Measurements from ENCODE around the gene RMND5B. TPM values are rescaled to one million over a fixed set of nuclear protein-coding genes. Genes with fewer than 3 reads are reported as not detected.
"Not testable (repeated sequence)": the region's sequence is repeated elsewhere in the genome, so short reads cannot be mapped to it uniquely, and the experiment has no call there.

RMND5B gene
- total RNA-seq, 1 experiment from 2014 or later, result 39.6 TPM

- DNase-seq (ENCODE audit: low spot score), result no peak
Measured at GRCh38 chr5:178170455-178170854, 39.6 kb downstream of the RMND5B start.

GRCh38 chr5:178174456-178174855, 43.6 kb downstream of the RMND5B start:
- DNase-seq (ENCODE audit: low spot score), result no peak

- no peak for DNase-seq (ENCODE audit: low spot score)
Measured at GRCh38 chr5:178176791-178177190, 46.0 kb downstream of the RMND5B start.

GRCh38 chr5:178177569-178177968, 46.8 kb downstream of the RMND5B start:
- no peak for DNase-seq (ENCODE audit: low spot score)

- DNase-seq (ENCODE audit: low spot score), result no peak
Measured at GRCh38 chr5:178180141-178180863, 49.5 kb downstream of the RMND5B start.

GRCh38 chr5:178182158-178182876, 51.5 kb downstream of the RMND5B start:
- DNase-seq (ENCODE audit: low spot score), result no peak

GRCh38 chr5:178186427-178186826, 55.6 kb downstream of the RMND5B start:
- no peak for DNase-seq (ENCODE audit: low spot score)

GRCh38 chr5:178187014-178187413, 56.2 kb downstream of the RMND5B start, which contains the start of gene GMCL2:
TSS of gene GMCL2 (minus strand) at chr5:178187371. CDS start at chr5:178187299, 72 bp downstream.
- no peak for DNase-seq (ENCODE audit: low spot score)

GRCh38 chr5:178189433-178189832, 58.6 kb downstream of the RMND5B start:
- no peak for DNase-seq (ENCODE audit: low spot score)

- DNase-seq (ENCODE audit: low spot score), result no peak
Measured at GRCh38 chr5:178191661-178192060, 60.8 kb downstream of the RMND5B start.

- no peak for DNase-seq (ENCODE audit: low spot score)
Measured at GRCh38 chr5:178192244-178192643, 61.4 kb downstream of the RMND5B start.

GRCh38 chr5:178192787-178193186, 62.0 kb downstream of the RMND5B start:
- DNase-seq (ENCODE audit: low spot score), result no peak

GRCh38 chr5:178193251-178193809, 62.5 kb downstream of the RMND5B start:
- DNase-seq (ENCODE audit: low spot score), result no peak

- DNase-seq (ENCODE audit: low spot score), result no peak
Measured at GRCh38 chr5:178194026-178194425, 63.2 kb downstream of the RMND5B start.

GRCh38 chr5:178196281-178196812, 65.5 kb downstream of the RMND5B start:
- DNase-seq (ENCODE audit: low spot score), result no peak

GRCh38 chr5:178196986-178197385, 66.2 kb downstream of the RMND5B start:
- no peak for DNase-seq (ENCODE audit: low spot score)

- not testable (repeated sequence) for DNase-seq (ENCODE audit: low spot score)
Measured at GRCh38 chr5:178198151-178198550, 67.3 kb downstream of the RMND5B start.

- DNase-seq (ENCODE audit: low spot score), result no peak
Measured at GRCh38 chr5:178198706-178199105, 67.9 kb downstream of the RMND5B start.

GRCh38 chr5:178199581-178200434, 69.0 kb downstream of the RMND5B start:
- no peak for DNase-seq (ENCODE audit: low spot score)

Data from H4 (cell line).